HG03108 (cell line): ENCODE data around the gene SAMHD1.
"Not testable (repeated sequence)": the region's sequence is repeated elsewhere in the genome, so short reads cannot be mapped to it uniquely, and the experiment has no call there.

Experiments
- ATAC-seq: cut with Tn5 transposase; IDR thresholded peaks from one replicate; pipeline ENCODE4 v1.9.1; 2021; ENCODE audit warnings: moderate library complexity; ENCODE audit not compliant: unreplicated experiment

Gene SAMHD1

GRCh38 chr20:36917943-36918342 lies 33.6 kb downstream of the SAMHD1 start:
- no peak for ATAC-seq

- no peak for ATAC-seq
Measured at GRCh38 chr20:36917240-36917639, 34.3 kb downstream of the SAMHD1 start.

- no peak for ATAC-seq
Measured at GRCh38 chr20:36916199-36916598, 35.3 kb downstream of the SAMHD1 start.

GRCh38 chr20:36908603-36909002 lies 42.9 kb downstream of the SAMHD1 start:
- no peak for ATAC-seq

GRCh38 chr20:36906086-36906485 lies 45.4 kb downstream of the SAMHD1 start:
- ATAC-seq, result not testable (repeated sequence)

- ATAC-seq, result not testable (repeated sequence)
Measured at GRCh38 chr20:36905566-36905965, 45.9 kb downstream of the SAMHD1 start.

GRCh38 chr20:36904690-36905089 lies 46.8 kb downstream of the SAMHD1 start:
- no peak for ATAC-seq

- no peak for ATAC-seq
Measured at GRCh38 chr20:36895036-36895435, 56.5 kb downstream of the SAMHD1 start.

GRCh38 chr20:36893801-36894200 lies 57.7 kb downstream of the SAMHD1 start:
- ATAC-seq, result no peak

- no peak for ATAC-seq
Measured at GRCh38 chr20:36891211-36891610, 60.3 kb downstream of the SAMHD1 start.

- ATAC-seq, result no peak
Measured at GRCh38 chr20:36890586-36890985, 60.9 kb downstream of the SAMHD1 start.

GRCh38 chr20:36888880-36889516 lies 62.5 kb downstream of the SAMHD1 start:
- no peak for ATAC-seq

- no peak for ATAC-seq
Measured at GRCh38 chr20:36887752-36888090, 63.8 kb downstream of the SAMHD1 start.

- ATAC-seq, result no peak
Measured at GRCh38 chr20:36886859-36887751, 64.4 kb downstream of the SAMHD1 start.

GRCh38 chr20:36885356-36885755 lies 66.2 kb downstream of the SAMHD1 start:
- no peak for ATAC-seq

- no peak for ATAC-seq
Measured at GRCh38 chr20:36883977-36884535, 67.5 kb downstream of the SAMHD1 start.

GRCh38 chr20:36881888-36882287 lies 69.6 kb downstream of the SAMHD1 start:
- ATAC-seq, result no peak

GRCh38 chr20:36881331-36881730 lies 70.2 kb downstream of the SAMHD1 start:
- no peak for ATAC-seq

- ATAC-seq, result no peak
Measured at GRCh38 chr20:36880741-36881250, 70.7 kb downstream of the SAMHD1 start.

GRCh38 chr20:36878941-36879340 lies 72.6 kb downstream of the SAMHD1 start:
- ATAC-seq, result no peak

- ATAC-seq, result no peak
Measured at GRCh38 chr20:36876473-36876833, 75.1 kb downstream of the SAMHD1 start.
